A549 (cell line): ENCODE results near the gene SKIDA1.

Source experiments
- BHLHE40 ChIP-seq: IDR thresholded peaks from 2 replicates; pipeline ENCODE4 v1.6.1; 2012; ENCODE audit warnings: low read depth, low read length, inconsistent platforms
- CHD4 ChIP-seq: fragments of 200-600 bp; sonication (generic); IDR thresholded peaks from 2 replicates; pipeline ENCODE4 v1.6.1; 2016; ENCODE audit warnings: antibody characterized with exemption, mild to moderate bottlenecking, borderline replicate concordance
- JUN ChIP-seq, 2 experiments: fragments of >200 bp; sonication (Bioruptor Twin); formaldehyde crosslinking; IDR thresholded peaks; 2 replicates in 1 of 2; 3 replicates in 1 of 2; pipeline ENCODE4 v1.6.1; 2016 to 2017
- MAZ ChIP-seq: fragments of 150-350 bp; IDR thresholded peaks from 2 replicates; pipeline ENCODE4 v1.6.1; 2014; ENCODE audit warnings: antibody characterized with exemption, low read depth, low read length, borderline replicate concordance
- MYC ChIP-seq: IDR thresholded peaks from 2 replicates; pipeline ENCODE4 v1.6.1; 2012; ENCODE audit warnings: mild to moderate bottlenecking, inconsistent platforms, low read length, improper control_type of control experiment, borderline replicate concordance
- NR3C1 ChIP-seq: fragments of >200 bp; sonication (Bioruptor Twin); formaldehyde crosslinking; IDR thresholded peaks from 3 replicates; pipeline ENCODE4 v1.6.1; 2017
- POLR2A ChIP-seq: IDR thresholded peaks from 2 replicates; pipeline ENCODE4 v1.6.1; 2012; ENCODE audit warnings: mild to moderate bottlenecking, low read length
- RFX5 ChIP-seq: fragments of 450-650 bp; IDR thresholded peaks from 2 replicates; pipeline ENCODE4 v1.7.1; 2014; ENCODE audit warnings: antibody characterized with exemption, mild to moderate bottlenecking, moderate library complexity
- ZFP36 ChIP-seq: fragments of 450-650 bp; IDR thresholded peaks from 2 replicates; pipeline ENCODE4 v1.6.1; 2014; ENCODE audit warnings: borderline replicate concordance; ENCODE audit not compliant: partially characterized antibody
- TF ChIP-seq, protein P1 (sequence below): fragments of >200 bp; sonication (Bioruptor Twin); formaldehyde crosslinking; IDR thresholded peaks from 3 replicates; pipeline ENCODE4 v1.5.1; 2016
- TF ChIP-seq, protein P2 (sequence below): IDR thresholded peaks from 2 replicates; pipeline ENCODE4 v1.6.1; 2012; ENCODE audit warnings: low read depth, borderline replicate concordance
- TF ChIP-seq, protein P3 (sequence below): fragments of >200 bp; sonication (Bioruptor Twin); formaldehyde crosslinking; IDR thresholded peaks from 2 replicates; pipeline ENCODE4 v1.6.1; 2016

DNA sequence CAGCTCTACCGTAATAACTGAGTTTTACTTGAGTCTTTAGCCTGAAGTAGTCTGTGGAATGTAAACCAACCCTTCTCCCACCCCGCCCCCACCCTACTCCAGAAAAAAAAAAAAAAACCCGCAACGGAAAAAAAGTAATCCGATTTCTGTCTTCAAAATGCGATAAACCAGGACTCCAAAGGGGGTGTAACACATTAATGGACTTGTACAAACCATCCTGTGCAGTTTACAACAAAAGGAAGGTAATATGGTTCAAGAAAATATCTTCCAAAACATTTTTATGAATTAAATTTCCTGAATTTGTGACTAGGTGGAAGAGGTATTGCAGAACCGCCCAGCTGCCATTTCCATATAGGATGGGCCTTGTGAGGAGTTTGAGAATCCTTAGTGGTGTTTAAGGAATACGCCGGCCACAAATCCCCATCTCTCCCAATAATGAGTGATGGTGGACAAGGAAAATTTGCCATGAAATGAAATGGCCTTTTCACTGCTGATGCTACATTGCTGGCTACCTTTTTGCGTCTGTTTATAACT, 10.6 kb downstream of the SKIDA1 start:
- TF ChIP-seq ZFP36, result no peak
- TF ChIP-seq, protein P1, sequence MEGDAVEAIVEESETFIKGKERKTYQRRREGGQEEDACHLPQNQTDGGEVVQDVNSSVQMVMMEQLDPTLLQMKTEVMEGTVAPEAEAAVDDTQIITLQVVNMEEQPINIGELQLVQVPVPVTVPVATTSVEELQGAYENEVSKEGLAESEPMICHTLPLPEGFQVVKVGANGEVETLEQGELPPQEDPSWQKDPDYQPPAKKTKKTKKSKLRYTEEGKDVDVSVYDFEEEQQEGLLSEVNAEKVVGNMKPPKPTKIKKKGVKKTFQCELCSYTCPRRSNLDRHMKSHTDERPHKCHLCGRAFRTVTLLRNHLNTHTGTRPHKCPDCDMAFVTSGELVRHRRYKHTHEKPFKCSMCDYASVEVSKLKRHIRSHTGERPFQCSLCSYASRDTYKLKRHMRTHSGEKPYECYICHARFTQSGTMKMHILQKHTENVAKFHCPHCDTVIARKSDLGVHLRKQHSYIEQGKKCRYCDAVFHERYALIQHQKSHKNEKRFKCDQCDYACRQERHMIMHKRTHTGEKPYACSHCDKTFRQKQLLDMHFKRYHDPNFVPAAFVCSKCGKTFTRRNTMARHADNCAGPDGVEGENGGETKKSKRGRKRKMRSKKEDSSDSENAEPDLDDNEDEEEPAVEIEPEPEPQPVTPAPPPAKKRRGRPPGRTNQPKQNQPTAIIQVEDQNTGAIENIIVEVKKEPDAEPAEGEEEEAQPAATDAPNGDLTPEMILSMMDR, result no peak
- TF ChIP-seq NR3C1, result no peak
- TF ChIP-seq, protein P2, sequence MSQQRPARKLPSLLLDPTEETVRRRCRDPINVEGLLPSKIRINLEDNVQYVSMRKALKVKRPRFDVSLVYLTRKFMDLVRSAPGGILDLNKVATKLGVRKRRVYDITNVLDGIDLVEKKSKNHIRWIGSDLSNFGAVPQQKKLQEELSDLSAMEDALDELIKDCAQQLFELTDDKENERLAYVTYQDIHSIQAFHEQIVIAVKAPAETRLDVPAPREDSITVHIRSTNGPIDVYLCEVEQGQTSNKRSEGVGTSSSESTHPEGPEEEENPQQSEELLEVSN, result no peak
- no peak for TF ChIP-seq BHLHE40
- TF ChIP-seq MAZ, result no peak
- TF ChIP-seq POLR2A, result no peak
- TF ChIP-seq MYC, result no peak
- TF ChIP-seq RFX5, result no peak
- TF ChIP-seq, protein P3, sequence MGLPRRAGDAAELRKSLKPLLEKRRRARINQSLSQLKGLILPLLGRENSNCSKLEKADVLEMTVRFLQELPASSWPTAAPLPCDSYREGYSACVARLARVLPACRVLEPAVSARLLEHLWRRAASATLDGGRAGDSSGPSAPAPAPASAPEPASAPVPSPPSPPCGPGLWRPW, result no peak
- TF ChIP-seq CHD4, result no peak
- TF ChIP-seq JUN (IDR thresholded peaks at IDR 0.05), result no peak
